D721Med (cell line): Measurements from ENCODE around the gene MTMR3.

ENCODE experiments used
- DNase-seq: peaks from one replicate; pipeline ENCODE4 v3.0.0; 2011; ENCODE audit warnings: low spot score; ENCODE audit not compliant: insufficient read length
- FAIRE-seq: peaks from 2 replicates; lab custom pipeline; 2011; peaks lifted over from hg19 to GRCh38; lab: Jason Lieb, UNC
- TF ChIP-seq, protein P1 (sequence below): IDR thresholded peaks from 2 replicates; pipeline ENCODE4 v1.5.1; 2012; ENCODE audit warnings: mild to moderate bottlenecking, control low read depth; ENCODE audit not compliant: insufficient read depth; ENCODE audit errors: missing control alignments

Gene MTMR3

DNA sequence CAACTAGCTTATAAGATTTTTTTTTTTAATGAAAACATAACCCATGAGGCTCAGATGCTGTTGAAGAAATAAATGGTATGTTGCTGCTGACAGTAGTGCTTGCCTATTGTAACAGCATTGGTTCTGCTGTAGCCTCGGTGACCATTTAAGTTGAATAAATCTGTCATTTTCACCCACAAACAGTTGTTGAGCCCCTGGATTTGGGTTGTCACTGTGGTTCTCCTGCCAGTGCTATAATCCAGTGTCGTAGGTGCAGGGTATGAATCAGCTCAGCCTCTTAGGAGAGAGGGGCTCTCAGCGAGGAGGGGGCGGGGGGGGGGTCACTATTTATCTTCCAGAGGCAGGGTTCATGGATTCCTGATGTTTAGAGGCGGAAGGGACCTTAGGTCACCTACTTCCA, 147.4 kb downstream of the MTMR3 start:
- FAIRE-seq: no peak
- TF ChIP-seq, protein P1, sequence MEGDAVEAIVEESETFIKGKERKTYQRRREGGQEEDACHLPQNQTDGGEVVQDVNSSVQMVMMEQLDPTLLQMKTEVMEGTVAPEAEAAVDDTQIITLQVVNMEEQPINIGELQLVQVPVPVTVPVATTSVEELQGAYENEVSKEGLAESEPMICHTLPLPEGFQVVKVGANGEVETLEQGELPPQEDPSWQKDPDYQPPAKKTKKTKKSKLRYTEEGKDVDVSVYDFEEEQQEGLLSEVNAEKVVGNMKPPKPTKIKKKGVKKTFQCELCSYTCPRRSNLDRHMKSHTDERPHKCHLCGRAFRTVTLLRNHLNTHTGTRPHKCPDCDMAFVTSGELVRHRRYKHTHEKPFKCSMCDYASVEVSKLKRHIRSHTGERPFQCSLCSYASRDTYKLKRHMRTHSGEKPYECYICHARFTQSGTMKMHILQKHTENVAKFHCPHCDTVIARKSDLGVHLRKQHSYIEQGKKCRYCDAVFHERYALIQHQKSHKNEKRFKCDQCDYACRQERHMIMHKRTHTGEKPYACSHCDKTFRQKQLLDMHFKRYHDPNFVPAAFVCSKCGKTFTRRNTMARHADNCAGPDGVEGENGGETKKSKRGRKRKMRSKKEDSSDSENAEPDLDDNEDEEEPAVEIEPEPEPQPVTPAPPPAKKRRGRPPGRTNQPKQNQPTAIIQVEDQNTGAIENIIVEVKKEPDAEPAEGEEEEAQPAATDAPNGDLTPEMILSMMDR: no peak
- DNase-seq: no peak

DNA sequence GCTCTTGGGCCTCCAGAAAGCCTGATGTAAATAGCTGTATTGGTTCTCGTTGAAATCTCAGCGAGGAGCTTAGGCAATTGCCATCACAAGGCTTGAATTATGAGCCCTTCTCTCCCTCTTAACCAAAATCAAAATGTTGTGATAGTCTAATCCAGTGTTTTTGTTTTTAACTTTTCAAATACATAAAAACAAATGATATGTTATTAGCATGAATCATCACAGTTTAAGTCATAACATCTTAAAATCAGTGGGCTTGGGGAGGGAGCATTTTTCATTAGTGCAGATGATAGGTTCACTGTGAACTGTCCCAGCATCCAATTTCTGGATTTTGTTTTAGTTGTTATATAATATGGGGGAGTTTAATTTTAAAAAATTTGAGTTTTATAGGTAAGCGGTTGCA, 148.4 kb downstream of the MTMR3 start:
- DNase-seq: no peak
- no peak for FAIRE-seq
- TF ChIP-seq, protein P1: no peak

DNA sequence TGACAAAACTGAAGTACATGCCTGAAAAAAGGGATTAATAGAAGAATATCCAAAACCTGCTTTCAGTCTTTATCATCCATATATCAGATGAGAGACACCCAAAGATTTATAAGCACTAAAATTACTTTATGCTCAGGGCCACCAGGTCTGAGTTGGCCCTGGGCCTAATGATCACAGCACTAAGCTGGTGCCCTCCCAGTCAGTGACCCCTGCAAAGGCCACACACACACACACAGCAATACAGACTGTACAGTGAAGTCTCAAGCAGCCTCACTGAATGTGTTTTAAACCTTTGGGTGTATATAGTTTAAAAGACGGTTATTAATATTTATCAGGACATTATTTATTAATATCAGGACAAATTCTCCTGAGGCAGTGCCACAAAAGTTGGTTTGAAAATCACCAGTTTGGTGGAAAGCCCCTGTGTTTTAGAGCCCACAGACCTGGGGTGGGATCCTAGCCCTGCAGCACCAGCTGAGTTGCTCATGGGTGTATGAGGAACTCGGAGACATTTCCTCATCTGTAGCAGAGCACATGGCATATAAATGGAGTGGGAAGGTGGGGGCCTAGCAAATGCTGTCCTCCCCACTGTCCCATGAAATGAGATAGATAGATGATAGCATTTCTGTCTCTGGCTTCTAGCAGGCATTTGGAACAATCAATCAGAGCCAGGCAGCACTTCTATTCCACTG, 148.9 kb downstream of the MTMR3 start:
- TF ChIP-seq, protein P1: no peak
- no peak for FAIRE-seq

DNA sequence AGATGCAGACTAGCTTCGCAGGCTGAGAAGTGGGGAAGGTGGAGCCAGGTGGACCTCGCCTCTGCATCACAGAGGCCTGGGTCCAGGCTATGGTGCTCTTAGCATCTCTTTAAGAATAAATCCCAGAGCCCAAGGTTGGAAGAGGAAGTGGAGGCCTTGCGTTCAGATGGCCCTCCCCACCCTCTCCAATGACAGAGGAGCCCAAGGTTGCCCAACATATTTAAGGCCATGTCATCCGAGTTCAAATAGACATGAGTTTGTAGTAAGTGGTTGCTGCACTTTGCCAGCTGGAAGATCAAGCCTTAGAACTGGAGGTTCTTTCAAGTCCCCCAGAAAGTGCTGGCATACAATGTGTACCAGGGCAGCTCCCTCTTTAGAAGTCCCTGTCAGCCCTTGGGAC, 150.2 kb downstream of the MTMR3 start:
- no peak for DNase-seq
- TF ChIP-seq, protein P1: no peak
- FAIRE-seq: no peak

More for the DNA sequence above, 148.9 kb downstream of the MTMR3 start:
- no peak for DNase-seq

DNA sequence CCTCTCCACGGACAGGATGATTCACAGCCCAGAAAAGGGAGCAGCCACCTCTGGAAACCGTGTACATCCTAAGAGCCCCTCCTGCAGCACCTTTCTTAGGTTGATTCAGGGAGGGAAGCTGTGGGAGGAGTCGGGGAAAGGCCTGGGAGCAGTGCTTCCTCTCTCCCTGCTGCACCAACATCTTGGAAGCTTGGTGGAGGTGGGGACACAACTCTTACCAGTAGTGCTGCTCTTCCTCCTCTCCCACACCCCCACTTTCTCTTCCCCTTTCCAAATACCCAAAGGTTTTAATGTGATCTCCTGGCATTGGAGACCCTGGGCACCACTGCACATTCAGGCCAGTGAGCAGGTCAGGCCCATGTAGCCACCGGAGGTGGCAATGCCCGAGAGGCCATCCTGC, 150.9 kb downstream of the MTMR3 start:
- no peak for DNase-seq
- no peak for FAIRE-seq
- TF ChIP-seq, protein P1: no peak

DNA sequence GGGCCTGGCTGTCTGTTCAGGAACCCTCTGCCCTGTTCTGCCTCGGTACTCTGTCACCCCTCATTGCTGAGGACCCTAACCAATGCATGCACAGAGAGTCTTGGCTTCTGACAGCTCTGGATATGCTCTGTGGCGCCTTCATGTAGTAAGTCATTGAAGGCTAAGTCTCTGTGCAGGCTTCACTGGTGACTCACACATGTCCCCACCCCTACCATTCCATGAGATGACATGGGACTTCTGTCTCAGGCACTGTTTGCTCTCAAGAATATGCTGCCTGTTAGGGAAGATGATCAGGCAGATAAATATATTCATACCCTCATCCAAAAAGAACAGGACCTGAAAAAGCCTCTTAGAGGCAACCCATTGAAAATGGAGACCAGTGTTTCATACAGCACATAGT, 153.7 kb downstream of the MTMR3 start:
- TF ChIP-seq, protein P1: no peak
- no peak for FAIRE-seq
- no peak for DNase-seq

DNA sequence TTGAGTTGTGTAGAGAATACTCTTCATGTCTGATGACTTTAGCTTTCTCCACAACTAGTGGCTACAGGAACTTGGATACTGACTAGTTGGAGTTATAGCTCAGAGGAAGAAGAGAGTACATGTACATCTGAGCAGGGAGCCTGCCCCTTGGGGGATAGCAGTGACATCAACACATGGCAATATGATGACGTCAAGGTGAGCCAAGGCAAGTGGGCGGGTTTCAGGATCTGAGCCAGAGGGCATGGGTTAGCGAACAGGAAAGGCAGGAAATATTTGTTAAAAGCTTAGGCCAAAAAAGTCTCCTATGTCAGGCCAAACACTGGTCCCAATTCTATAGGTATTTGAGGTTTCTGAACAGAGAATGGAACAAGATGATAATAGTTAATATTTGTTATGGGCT, 155.2 kb downstream of the MTMR3 start:
- TF ChIP-seq, protein P1: no peak
- DNase-seq (no peak), FAIRE-seq (no peak)
